GM12801 (cell line): ENCODE data around the gene TXNRD2.

ENCODE experiments used
- TF ChIP-seq, protein P1 (sequence below): IDR thresholded peaks from one replicate; pipeline ENCODE4 v1.5.1; 2011; ENCODE audit warnings: control low read depth; ENCODE audit not compliant: insufficient read length; ENCODE audit errors: extremely low read depth

Gene TXNRD2

DNA sequence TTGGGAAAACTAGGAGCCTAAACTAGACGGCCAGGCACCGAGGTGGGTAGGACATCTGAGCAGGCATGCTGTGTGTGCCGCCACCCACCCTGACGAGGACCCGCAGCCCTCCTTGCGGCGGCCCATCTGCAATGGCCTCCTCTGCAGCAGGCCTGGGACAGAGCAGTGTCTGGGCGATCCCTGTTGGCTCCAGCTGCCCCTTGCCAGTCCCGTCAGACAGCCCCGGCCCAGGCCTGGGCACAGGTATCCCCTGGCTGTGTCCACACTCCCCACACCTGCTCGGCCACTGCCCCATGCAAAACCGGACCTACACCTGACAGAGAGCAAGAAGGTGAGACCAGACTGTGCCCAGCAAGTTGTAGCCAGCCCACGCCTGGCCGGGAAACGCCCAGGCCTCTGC, 48.3 kb downstream of the TXNRD2 start:
- TF ChIP-seq, protein P1, sequence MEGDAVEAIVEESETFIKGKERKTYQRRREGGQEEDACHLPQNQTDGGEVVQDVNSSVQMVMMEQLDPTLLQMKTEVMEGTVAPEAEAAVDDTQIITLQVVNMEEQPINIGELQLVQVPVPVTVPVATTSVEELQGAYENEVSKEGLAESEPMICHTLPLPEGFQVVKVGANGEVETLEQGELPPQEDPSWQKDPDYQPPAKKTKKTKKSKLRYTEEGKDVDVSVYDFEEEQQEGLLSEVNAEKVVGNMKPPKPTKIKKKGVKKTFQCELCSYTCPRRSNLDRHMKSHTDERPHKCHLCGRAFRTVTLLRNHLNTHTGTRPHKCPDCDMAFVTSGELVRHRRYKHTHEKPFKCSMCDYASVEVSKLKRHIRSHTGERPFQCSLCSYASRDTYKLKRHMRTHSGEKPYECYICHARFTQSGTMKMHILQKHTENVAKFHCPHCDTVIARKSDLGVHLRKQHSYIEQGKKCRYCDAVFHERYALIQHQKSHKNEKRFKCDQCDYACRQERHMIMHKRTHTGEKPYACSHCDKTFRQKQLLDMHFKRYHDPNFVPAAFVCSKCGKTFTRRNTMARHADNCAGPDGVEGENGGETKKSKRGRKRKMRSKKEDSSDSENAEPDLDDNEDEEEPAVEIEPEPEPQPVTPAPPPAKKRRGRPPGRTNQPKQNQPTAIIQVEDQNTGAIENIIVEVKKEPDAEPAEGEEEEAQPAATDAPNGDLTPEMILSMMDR, result no peak

DNA sequence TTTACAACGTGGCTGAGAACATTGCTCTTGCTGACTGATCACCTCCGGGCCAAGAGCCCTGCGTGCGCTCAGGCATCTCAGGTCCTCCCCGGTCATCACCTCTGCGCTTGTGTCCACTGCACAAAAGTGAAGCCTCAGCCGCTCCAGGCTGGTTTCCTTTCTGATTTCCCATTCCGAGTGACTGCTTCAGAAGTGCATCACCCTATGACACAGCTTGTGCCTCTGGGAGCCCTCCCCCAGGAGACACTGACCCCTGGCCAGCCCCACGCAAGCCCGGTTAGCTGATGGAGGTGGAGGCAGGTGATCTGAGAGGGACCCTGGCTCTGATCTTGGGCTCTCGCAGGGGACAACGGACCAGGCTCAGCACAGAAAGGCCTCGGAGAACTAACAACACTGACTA, 48.7 kb downstream of the TXNRD2 start:
- TF ChIP-seq, protein P1, result no peak

DNA sequence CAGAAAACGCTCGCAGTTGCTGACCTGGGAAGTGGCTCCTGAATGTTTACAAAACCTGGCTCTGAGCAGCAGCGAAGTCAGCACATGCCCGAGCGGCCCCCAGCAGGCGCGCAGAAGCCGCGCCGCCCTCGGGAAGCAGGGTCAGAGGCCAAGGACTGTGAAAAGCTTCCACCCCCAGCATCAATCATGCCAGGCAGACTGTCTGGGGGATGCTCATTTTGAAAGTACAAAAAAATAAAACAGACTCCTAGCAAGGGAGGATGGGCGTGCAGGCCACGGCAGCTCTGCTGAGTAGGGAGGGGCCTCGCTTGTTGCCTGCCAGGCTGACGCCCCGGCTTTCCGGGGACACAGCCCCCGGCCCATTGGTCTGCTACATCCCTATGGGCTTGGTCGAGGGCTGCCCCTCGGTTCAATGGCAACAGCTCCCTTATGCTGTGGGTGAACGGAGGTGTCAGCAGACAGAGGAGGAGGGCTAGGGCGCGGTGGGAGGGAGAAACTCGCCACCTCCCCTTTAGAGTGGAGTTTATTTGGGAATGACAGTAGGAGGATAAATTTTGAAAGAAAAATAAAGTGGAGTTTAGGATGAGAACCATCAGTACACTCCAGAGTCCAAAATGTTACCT, 49.2 kb downstream of the TXNRD2 start:
- TF ChIP-seq, protein P1, result no peak

DNA sequence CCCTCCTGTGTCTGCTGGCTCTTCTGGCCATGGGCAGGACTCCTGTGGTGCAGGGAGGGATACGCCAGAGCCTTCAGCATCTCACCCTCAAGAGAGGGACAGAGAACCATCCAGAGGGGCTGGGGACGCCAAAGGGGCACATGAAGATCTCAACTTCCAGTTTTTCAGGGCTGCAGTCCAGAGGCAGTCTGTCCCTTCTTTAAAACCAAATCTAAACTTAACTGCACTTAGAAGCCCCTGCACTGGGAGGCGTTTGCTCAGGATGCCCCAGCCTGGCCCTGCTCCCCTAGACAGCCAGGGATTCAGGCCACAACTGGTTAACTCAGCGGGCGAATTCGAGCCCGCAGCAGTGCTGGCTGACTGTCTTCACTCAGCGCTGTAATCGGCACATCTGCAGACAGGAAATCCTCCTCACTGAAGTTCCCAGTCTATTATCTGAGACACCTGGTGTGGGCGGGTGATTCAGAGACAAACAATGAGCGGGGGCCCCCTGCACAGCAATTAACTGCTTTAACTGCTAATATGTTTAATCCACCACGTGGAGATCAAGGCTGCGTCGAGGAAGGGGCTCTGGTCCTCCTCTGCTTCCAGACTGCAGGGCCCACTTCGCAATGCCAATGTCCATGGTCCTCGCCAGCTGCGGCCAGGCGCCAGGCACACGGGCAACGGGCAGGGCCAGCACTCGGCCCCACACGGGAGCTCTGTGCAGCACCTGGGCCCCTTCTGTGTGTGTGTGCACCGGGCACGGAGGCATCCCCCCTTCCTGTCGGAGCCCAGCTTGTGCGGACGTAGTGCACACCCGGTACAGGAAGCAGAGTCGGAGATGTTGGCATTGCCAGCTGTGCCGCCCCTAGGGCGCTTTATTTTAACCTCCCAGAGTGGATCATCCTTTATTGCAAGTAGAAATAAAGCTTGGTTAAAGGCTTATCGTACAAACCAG, 50.0 kb downstream of the TXNRD2 start:
- TF ChIP-seq, protein P1, result no peak

DNA sequence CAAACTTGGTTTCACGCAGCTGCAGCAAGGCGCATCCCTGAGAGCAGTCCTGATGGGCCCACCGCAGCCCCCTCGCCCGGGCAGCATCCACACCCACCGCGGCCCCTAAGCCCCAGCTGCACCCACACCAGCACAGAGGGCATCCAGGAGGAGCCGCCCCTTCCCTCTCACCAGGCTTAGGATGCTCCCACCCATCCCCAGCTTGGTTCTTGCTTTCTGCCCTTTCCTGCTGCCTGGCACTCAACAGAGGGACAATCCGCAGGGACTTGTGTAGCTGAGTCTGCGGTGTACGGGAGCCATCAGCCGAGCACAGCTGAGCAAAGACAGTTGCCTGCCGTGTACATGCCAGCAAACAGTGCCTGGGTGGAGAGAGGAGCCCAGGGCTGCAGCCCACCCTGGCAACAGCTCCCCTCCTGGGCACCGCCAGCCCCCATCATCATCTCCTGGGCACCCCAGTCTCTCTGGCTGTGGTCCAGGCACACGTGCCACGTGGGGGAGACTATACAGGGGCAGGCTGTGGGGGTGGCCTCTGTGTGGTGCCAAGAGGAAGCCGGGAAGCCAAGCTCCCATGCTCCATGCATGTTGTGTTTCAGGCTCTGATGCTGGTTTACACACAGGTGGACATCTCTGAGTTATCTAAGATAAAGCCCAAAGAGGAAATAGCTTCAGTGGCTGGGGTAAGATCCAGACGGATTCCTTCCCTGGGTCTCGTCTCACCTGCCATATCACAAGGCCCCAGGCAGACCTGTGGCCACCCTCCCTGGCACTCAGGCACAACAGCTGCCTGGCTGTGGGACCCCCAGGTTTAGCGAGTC, 50.9 kb downstream of the TXNRD2 start:
- TF ChIP-seq, protein P1, result no peak

DNA sequence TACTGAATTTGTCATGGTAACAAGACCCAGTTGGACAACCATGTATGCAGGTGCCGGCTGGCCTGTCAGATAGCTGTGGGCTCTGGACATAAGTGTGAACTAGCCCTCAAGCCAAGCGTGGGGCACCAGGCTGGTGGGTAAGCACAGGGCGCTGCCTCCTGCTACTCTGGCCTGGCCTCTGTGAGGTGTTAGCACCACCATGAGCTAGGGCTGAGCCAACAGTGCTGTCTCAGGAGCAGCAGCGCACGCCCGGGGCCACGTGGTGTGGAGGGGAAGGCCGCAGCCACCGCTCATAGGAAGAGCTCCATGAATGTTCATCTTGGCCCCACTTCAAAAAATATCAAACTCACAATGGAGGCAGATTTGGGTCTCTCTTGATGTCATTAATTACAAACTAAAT, 51.7 kb downstream of the TXNRD2 start:
- TF ChIP-seq, protein P1, result no peak
